HG03520 (cell line): ENCODE results near the gene ACOT11.

Experiments
- ATAC-seq: cut with Tn5 transposase; IDR thresholded peaks from one replicate; pipeline ENCODE4 v1.9.1; 2021; ENCODE audit warnings: mild to moderate bottlenecking, moderate library complexity; ENCODE audit not compliant: unreplicated experiment

Gene ACOT11

GRCh38 chr1:54584575-54584974, 36.5 kb downstream of the ACOT11 start:
- ATAC-seq, result no peak

DNA sequence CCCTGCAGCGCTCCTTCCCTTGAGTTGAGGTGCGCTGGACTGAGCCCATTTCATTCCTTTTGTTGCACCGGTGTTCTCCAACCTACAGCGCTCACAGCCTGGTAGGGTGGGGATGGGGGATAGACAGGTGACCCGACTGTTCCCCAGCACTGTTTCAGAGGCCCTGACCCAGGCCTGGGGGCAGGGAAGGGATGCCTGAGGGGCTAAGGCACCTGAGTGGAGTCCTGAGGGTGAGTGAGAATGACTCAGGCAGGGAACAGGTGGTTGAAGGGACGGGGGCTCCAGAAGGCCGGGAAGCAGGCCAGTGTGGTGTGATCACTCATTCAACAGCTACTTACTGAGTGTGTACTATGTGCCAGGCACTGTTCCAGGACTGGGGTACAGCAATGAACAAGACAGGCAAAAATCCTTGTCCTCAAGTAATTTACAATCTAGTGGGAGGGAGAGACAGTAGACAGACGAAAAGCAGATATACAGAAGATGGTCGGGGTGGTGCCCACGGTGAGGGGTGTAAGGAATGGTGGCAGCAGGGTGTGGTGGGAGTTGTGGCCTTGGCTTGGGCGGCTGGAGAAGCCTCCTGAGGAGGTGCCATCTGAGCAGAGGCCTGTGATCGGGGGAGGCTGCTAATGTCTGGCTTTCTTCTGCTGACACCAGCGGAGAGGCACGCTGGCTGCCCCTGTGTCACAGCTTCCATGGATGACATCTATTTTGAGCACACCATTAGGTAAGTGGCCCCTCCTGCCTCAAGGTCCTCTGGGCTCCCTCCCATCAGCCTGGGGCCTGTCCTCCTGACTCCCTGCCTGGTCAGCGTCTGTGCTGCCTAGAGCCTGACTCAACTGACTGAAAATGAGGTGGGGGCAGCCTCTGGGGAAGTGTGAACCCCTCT, 37.4 kb downstream of the ACOT11 start:
- no peak for ATAC-seq

- ATAC-seq, result no peak
Observed at GRCh38 chr1:54588377-54588776, 40.3 kb downstream of the ACOT11 start.

DNA sequence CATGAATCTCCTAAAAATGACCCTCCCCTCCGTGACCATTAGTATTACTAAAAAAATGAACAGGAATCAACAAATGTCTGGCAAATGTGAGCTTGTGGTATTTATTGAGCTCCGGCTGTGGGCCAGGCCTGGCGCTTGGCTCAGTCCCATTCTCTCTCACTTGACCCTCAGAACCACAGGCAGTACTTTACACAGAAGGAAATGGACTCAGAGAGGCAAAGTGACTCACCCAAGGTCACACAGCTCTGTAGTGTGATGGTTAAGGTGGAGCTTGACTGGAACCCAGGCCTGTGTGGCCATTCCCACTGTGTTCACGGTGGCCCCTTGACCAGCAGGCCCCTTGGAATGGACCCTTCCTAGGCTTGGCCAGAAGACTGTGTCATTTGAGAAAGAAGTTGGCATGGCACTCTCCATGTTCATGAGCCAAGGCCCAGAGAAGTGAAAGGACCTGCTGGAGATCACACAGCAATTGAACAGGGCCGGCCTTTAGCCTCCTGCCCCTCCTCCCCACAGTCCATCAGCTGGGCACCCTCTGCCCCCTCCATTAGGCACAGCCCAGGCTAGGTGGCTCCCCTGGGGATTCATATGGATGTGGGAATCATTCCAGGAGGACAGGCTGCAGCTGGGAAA, 43.2 kb downstream of the ACOT11 start:
- no peak for ATAC-seq

DNA sequence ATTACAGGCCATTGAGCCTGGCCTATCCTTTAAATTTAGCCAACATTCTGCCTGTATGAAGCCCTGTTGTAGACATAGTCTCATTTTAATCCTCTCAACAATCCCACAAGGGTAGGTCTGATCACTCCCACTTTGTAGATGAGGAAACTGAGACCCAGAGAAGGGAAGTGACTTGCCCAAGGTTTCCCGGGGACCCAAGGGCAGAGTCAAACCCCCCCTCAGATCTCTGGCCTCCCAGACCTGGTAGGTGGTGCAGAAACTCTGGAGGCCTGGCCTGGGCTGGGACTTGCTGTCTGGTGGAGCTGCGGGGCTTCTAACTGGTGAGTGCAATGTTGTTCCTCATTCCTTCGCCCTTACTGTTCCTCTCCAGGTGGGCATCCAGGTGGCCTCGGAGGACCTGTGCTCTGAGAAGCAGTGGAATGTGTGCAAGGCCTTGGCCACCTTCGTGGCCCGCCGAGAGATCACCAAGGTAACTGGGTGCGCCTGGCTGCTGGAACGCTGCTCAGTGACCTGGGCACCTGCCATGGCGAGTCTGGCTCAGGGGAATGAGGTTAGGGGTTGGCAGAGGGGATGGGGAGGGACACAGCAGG, 45.6 kb downstream of the ACOT11 start:
- no peak for ATAC-seq

DNA sequence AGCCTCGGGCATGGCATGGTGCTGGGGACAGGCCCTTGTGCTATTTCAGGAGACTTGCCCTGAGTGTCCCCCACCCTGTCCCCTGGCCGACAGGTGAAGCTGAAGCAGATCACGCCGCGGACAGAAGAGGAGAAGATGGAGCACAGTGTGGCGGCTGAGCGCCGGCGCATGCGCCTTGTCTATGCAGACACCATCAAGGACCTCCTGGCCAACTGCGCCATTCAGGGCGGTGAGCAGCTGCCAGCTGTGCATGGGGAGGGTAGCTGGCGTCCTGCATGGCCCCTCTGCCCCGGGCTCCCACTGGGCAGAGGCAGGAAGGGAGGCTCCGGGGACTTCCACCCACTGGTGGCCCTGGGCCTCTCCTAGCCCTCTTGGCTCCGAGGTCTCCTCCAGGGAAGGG, 46.4 kb downstream of the ACOT11 start:
- ATAC-seq, result no peak

DNA sequence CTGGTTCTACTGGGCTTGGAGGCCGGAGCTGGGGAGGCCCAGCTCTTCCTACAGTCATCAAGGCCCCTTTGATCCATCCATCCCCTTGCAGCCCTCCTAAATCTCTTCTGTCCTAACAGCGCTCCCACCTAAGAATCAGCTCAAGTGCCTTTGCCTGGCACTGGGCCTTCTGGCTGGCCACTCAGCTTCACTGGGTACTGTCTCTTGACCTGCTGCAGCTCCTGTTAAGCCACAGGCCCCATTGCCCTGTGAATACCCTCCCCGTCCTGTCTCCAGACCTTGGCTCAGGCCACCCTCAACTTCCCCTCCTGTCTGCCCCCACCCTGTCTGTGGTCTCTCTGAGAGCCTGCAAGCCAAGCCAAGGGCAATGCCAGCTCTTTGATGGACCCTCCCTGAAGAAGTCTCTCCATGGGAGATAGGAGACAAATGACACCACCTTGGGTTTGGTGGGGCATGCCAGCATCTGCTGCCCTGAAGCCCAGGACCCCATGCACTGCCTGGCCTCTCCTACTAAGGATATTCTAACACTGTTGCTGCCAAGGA, 48.0 kb downstream of the ACOT11 start:
- ATAC-seq, result no peak

- ATAC-seq, result no peak
Observed at GRCh38 chr1:54596756-54597155, 48.7 kb downstream of the ACOT11 start.

DNA sequence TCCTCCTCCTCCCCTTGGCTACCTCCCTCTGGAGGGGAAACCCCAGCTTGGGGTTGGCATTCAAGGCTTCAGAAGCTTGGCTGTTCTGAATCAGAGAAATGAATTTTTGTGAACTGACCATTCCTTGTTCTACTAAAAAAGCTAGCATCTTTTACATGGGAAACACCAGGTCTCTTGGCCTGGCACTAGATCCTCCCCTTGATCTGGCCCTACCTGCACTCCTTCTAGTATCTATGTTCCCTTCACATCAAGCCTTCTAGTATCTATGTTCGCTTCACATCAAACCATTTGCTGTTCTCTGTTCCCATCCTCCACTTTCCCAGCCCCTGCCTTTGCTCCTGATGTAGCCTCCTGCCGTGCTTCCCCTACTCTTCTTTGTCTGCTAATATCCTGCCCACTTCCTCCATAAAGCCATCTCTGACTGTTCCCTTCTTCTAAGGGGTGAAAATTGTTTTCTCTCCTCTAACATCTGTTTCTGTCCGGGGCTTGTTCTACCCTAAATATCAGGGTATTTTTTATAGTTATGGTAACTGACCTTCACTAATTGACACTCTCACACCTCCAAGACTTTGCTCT, 49.5 kb downstream of the ACOT11 start:
- no peak for ATAC-seq

DNA sequence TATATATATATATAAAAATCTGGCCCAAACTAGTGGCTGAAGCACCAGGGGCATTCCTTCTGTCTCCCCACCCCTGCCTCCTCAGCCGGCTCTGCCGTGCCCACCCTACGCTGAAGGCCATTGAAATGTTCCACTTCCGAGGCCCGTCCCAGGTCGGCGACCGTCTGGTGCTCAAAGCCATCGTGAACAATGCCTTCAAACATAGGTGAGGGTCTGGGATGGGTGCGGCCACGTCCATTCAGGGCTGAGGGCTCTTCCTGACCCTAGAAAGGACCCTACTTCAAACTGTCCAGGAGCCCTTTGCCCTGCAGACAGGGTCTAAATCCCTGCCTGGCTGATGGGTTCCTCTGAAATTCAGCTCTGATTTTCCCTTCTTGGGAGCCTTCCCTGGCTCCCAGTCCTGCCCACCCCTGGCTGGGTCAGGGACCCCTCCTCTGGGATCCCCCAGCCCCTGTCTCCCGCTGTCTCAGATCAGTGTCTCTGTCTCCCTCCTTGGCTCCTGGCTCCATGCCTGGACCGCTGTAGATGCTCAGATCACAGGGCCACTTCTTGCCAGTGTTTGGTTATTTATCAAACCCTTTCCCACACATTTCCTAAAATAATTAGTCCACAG, 51.3 kb downstream of the ACOT11 start:
- no peak for ATAC-seq

GRCh38 chr1:54600947-54601721, 53.1 kb downstream of the ACOT11 start:
- ATAC-seq, result no peak

GRCh38 chr1:54601730-54602129, 53.7 kb downstream of the ACOT11 start:
- no peak for ATAC-seq

DNA sequence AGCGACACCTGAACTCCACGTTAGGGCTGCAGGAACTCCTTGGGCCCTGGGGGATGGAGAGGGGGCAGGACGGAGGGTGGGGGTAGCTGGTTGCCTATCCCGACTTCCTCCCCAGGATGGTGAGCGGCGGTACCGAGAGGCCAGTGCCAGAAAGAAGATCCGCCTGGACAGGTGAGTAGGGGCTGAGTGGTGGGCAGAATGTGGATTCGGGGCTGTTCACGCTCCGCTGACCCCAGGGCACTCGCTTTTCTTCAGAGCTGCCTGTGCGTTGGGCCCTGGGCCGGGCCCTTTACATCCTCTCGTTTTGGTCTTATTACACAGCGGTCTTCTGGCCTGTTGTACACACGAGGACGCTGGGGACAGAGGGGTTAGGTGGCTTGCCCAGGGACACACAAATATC, 54.5 kb downstream of the ACOT11 start:
- ATAC-seq, result no peak

DNA sequence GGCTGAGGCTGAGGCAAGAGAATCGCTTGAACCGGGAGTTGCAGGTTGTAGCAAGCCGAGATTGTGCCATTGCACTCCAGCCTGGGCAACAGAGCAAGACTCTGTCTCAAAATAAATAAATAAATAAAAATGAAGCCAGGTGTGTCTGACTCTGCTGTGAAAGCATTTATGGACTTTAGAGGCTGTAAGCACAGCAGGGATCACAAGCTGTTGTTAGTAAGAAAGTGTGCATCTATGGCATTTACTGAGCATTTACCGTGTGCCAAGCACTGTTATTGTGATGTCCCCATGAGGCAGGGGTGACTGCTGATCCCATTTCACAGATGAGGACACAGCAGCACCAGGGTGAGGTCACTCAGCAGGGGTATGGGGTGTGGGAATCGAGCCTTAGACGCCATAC, 55.2 kb downstream of the ACOT11 start:
- ATAC-seq, result no peak

DNA sequence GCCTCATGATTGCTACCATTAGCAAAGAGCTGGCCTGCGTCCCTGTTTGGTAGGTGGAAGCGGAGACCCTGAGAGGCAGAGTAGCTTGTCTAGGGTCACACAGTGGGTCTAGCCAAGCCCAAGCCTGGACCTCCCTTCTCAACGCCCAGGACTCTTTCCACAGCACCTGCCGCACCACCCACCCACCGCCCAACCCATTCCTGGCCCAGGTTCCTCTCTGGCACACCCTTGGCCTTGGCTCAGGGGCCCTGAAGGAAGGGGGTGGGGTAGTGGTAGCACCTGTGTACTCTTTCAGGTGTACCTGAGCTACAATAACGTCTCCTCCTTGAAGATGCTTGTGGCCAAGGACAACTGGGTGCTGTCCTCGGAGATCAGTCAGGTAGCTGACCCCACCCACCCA, 56.0 kb downstream of the ACOT11 start:
- no peak for ATAC-seq

GRCh38 chr1:54604572-54605370, 56.7 kb downstream of the ACOT11 start:
- no peak for ATAC-seq

GRCh38 chr1:54606096-54606989, 58.3 kb downstream of the ACOT11 start:
- ATAC-seq, result no peak

DNA sequence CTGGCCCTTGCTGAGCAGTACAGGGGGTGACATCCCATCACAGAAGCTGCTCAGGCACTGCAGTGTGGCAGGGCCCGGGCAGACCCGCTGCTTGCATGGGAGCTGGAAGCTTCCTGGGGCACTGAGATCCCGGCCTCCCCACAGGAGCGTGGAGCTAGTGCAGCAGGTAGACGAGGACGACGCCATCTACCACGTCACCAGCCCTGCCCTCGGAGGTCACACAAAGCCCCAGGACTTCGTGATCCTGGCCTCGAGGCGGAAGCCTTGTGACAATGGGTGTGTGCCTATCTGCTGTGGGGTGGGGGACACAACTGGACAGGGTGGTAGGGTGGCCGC, 58.9 kb downstream of the ACOT11 start:
- ATAC-seq, result no peak
